Measurements from ENCODE around the gene PRPF38B. TPM values are rescaled to one million over a fixed set of nuclear protein-coding genes. Genes with fewer than 3 reads are reported as not detected.

PRPF38B gene
- total and polyA plus RNA-seq, 10 of the 15 experiments (the other 5 are each of a cell fraction or from before 2014, with no cell fraction given) = 32.9 to 79.2 (median 47.8) TPM

GRCh38 chr1:108725906-108726305, 33.8 kb downstream of the PRPF38B start:
- no TSS peak for BruUV-seq (replicated peaks)
- no peak overlapping the region for H2AFZ ChIP-seq (ENCODE audit: control insufficient read depth, low read depth, low read length)
- ATAC-seq (no peak), FAIRE-seq (no peak), DNase-seq (ENCODE audit: low read depth, low spot score) (no peak)
- no peaks in the 10 kb centered on the region for H3K79me2 ChIP-seq (ENCODE audit: control insufficient read depth, insufficient read depth, low read length)
- no peak overlapping the region for H3K9ac ChIP-seq (ENCODE audit: control insufficient read depth, insufficient read depth, low read length)
- H3K4me1 ChIP-seq (ENCODE audit: control insufficient read depth, insufficient read depth, low read length) = no peaks in the 10 kb centered on the region
- no peak for TF ChIP-seq BCL11A (IDR thresholded peaks at IDR 0.05; ENCODE audit: low read depth, low read length)
- TF ChIP-seq STAT1 (conservative IDR thresholded peaks at IDR 0.05) = no peak
- no peak for TF ChIP-seq ATF2 (IDR thresholded peaks at IDR 0.05; ENCODE audit: low read length)
- TF ChIP-seq SRF (IDR thresholded peaks at IDR 0.05; ENCODE audit: low read depth in 2 of 2, low read length in 2 of 2) = no peak
- no peak for TF ChIP-seq IKZF1 (conservative IDR thresholded peaks at IDR 0.05)
- TF ChIP-seq TBL1XR1 (IDR thresholded peaks at IDR 0.05; ENCODE audit: low read depth, low read length) = no peak
- TF ChIP-seq RCOR1 (conservative IDR thresholded peaks at IDR 0.05; ENCODE audit: low read depth, low read length) = no peak
- no peak for TF ChIP-seq CBX3 (IDR thresholded peaks at IDR 0.05; ENCODE audit: borderline replicate concordance, low read depth)
- no peak for TF ChIP-seq SREBF1 (IDR thresholded peaks at IDR 0.05; ENCODE audit: low read length)
- TF ChIP-seq IKZF2 (IDR thresholded peaks at IDR 0.05) = no peak
- TF ChIP-seq STAT3 (IDR thresholded peaks at IDR 0.05; ENCODE audit: low read depth, low read length) = no peak
- no peak for TF ChIP-seq SREBF2 (IDR thresholded peaks at IDR 0.05; ENCODE audit: low read length)
- no peak for TF ChIP-seq ASH2L (IDR thresholded peaks at IDR 0.05; ENCODE audit: borderline replicate concordance, low read depth)
- no peak for TF ChIP-seq NR2C2 (IDR thresholded peaks at IDR 0.05; ENCODE audit: borderline replicate concordance, control insufficient read depth, insufficient read length, low read depth)
- no peak for TF ChIP-seq POU2F2 (IDR thresholded peaks at IDR 0.05; ENCODE audit: borderline replicate concordance, low read depth, low read length)
- TF ChIP-seq HDAC6 (IDR thresholded peaks at IDR 0.05; ENCODE audit: unreplicated experiment) = no peak
- no peak for TF ChIP-seq SPI1 (IDR thresholded peaks at IDR 0.05; ENCODE audit: borderline replicate concordance, insufficient read depth, low read depth, low read length)
- TF ChIP-seq CUX1 (IDR thresholded peaks at IDR 0.05; ENCODE audit: insufficient replicate concordance, low read depth, low read length) = no peak
- TF ChIP-seq MYC (IDR thresholded peaks at IDR 0.05; ENCODE audit: insufficient read depth, insufficient read length, insufficient replicate concordance, low read length, severe bottlenecking) = no peak
- SMC1A ChIA-PET (ENCODE audit: uncharacterized antibody, unreplicated experiment) = no interaction called here
- POLR2A ChIA-PET = no interaction called here
- H3K4me3 ChIP-seq = no peak overlapping the region
- H4K20me1 ChIP-seq (ENCODE audit: control insufficient read depth, insufficient read depth) = no peaks in the 10 kb centered on the region
- CTCF ChIA-PET = no interaction called here
- RAD21 ChIA-PET (ENCODE audit: unreplicated experiment) = no interaction called here
- H3K27ac ChIP-seq (ENCODE audit: control insufficient read depth, insufficient read depth) = no peak overlapping the region
- WGBS (ENCODE audit: insufficient coverage, insufficient replicate concordance, low lambda C conversion rate, missing lambda C conversion rate) = 0% methylated on average over 1 of the region's 1 CpG
- no peaks in the 10 kb centered on the region for H3K9me3 ChIP-seq (replicated peaks; ENCODE audit: control insufficient read depth, insufficient read depth, low read length)
- in situ Hi-C loops (cut with MboI) = no loop called here
- no peak overlapping the region for H3K4me2 ChIP-seq (ENCODE audit: control insufficient read depth, insufficient read depth)
- H3K36me3 ChIP-seq (ENCODE audit: control insufficient read depth in 2 of 2, insufficient read depth in 2 of 2, low read length in 1 of 2) = no peaks in the 10 kb centered on the region
- peaks cover 0 to 5% of the 10 kb centered on the region in 2 experiments; a peak in 2 of 4 replicates for H3K27me3 ChIP-seq (replicated peaks in 1 of 2; ENCODE audit: control insufficient read depth in 2 of 2, insufficient read depth in 2 of 2, low read length in 1 of 2)
- intact Hi-C loops (cut with micrococcal nuclease; ENCODE audit: unreplicated experiment) = no loop called here
